GM21825 (cell line): ENCODE measurements around the gene SUSD2.
"Not testable (repeated sequence)": the region's sequence is repeated elsewhere in the genome, so short reads cannot be mapped to it uniquely, and the experiment has no call there.

ENCODE experiments used
- ATAC-seq: cut with Tn5 transposase; IDR thresholded peaks from one replicate; pipeline ENCODE4 v1.9.1; 2021; ENCODE audit warnings: mild to moderate bottlenecking, moderate library complexity; ENCODE audit not compliant: unreplicated experiment

SUSD2 gene

GRCh38 chr22:24181088-24181995 lies at the start of gene SUSD2:
Gene SUSD2 (plus strand): TSS chr22:24181487. CDS start chr22:24181520, 33 bp downstream.
- no peak for ATAC-seq

- ATAC-seq: no peak
Observed at GRCh38 chr22:24133187-24133965, 47.9 kb upstream of the SUSD2 start.

GRCh38 chr22:24134090-24134846 lies 47.0 kb upstream of the SUSD2 start:
- ATAC-seq: no peak

GRCh38 chr22:24136533-24136932 lies 44.8 kb upstream of the SUSD2 start:
- not testable (repeated sequence) for ATAC-seq

DNA sequence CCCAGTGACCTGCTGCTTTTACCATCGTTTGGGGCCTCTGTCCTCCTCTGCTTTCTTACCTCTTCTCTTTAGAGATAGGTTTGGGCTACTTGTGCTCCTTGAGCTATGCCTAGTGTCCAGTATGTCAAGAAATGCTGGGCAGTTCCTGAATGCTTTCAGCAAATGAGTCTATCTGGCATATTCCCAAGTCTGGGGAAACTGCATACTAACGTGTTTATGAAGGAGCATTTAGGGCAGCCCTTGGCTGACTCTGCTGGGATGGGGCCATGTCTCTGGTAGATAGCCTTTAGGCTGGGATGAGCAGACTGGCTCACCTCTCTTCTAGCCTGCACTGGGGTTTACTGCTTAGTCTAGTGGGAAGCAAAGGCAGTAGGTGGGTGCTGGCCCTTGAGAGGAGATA lies 43.7 kb upstream of the SUSD2 start:
- no peak for ATAC-seq

DNA sequence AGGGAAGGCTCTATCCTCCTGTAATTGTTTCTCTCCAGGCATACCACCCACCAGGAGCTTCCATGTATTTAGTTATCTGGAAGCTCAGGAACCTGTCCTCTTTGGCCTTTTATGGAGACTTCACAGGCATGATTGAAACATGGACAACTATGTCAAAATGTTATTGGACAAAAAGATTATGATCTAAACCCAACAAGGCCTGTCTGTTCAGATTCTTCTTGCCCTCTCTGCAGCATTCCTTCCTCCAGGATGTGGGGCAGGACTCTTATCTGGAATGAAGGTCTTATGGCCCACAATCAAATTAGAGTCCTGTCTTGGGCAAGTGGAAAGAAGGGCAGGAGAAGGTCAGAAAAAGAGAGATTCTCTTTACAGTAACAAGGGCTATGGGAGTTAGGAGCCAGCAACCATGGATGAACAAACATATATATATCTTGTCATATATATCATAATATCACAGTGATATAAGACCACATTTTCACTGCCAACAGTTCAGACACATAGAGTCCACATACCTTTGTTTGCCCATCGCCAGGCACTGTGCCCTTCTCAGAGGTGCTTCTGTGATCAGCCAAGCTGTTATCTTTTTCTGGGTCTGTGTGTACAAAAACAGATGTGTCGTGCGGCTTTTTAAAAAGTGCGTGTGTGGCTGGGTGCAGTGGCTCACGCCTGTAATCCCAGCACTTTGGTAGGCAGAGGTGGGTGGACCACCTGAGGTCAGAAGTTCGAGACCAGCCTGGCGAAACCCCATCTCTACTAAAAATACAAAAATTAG lies 42.5 kb upstream of the SUSD2 start:
- ATAC-seq: no peak

GRCh38 chr22:24140357-24140756 lies 40.9 kb upstream of the SUSD2 start:
- ATAC-seq: no peak

- no peak for ATAC-seq
Observed at GRCh38 chr22:24141586-24141985, 39.7 kb upstream of the SUSD2 start.

DNA sequence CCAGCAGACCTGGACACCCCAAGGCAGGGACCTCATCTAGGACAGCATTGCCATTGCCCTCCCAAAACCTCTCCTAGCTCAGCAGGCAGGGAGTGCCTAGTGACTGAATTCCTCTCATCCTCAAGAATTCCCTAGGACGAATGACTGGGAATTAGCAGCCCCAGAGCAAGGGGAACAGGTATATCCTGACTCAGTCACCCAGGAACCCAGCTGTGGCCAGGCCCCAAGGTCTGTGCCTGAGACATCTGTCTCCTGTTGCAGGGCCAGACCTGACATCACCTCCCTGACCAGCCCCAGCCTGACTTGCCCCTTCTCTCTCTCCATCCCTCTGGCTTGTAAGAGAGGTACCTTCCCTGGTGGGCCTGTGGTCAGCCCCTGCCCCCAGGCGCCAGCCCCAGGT lies 39.0 kb upstream of the SUSD2 start:
- ATAC-seq: no peak

- no peak for ATAC-seq
Observed at GRCh38 chr22:24142831-24143230, 38.5 kb upstream of the SUSD2 start.

DNA sequence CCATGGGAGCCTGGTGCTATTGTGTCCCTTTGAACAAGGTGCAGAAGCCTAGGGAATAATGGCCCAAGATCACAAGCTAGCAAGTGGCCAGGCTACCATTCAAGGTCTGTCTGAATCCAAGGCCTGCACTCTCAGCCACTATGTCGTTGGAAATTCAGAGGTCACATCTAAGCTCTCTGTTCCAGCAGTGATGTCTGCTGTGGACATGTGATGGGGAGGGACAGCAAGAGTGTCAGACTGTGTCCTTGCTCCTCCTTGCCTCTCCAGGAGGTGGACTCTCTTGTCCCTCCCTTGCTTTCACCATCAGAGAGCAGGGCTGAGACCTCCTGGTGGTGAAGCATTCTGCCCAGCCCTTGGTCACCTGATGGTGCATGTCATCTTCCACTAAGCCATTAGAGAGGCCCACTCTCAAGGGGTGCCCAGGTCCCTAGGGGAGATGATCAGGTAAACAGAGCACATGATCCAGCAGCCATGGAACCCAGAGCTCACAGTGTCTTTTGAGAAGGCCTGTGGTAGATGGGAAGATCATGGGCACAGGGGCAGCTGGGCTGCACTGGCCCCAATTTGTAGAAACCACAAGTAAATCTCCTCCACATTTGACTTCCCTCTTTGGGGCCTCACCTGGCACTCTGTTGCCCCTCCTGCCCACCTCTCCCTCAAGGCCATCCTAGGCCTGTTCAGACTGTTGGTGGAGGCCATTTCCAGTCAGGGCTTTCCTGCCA lies 37.1 kb upstream of the SUSD2 start:
- ATAC-seq: no peak

DNA sequence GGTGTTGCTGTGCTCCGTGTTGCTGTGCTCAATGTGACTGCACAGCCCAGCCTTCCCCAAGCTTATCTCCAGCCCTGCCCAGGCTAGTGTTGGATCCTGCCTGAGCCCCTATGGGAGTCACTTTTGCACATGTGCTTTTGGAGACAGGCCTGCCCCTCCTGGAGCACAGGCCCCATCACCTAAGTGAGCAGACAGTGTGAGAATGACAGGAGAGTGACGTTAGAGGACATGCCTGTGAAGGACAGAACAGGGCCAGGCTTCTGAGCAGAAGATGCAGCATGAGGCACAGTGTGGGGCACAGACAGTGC lies 36.6 kb upstream of the SUSD2 start:
- ATAC-seq: no peak

DNA sequence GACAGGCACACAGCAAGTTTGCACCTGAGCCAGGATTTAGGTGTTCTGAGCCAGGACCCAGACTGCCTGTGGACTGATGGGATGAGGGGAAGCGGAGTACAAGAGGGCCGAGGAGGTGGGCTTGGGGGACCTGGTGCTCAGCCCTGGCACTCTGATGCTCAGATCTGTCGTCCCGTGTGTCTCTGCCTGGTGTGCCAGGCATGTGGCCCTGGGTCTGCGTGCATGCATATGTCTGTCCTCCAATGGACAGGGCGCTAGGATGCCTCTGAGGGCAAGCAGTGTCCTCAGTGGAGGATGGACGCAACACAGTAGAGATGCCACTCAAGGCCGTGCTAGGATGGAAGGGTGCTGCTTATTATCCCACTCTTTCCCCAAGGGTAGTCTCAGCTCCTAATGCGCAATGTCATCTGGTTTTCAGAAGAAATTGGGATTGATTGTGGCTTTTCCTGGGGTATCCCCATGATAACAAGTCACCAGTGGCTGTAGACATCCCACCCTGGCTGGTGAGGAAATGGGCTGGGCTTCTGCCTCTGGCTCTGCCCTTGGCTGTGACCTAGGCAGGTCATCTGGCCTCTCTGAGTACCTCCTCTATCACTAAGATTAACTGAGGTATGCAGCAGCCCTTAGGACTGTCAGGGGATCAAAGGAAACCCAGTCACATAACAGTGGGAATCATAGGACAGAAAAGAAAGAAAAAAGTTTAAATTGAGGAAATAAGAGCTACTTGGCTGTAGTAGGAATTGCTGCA lies 35.7 kb upstream of the SUSD2 start:
- ATAC-seq: no peak

GRCh38 chr22:24146194-24146616 lies 35.1 kb upstream of the SUSD2 start:
- no peak for ATAC-seq

DNA sequence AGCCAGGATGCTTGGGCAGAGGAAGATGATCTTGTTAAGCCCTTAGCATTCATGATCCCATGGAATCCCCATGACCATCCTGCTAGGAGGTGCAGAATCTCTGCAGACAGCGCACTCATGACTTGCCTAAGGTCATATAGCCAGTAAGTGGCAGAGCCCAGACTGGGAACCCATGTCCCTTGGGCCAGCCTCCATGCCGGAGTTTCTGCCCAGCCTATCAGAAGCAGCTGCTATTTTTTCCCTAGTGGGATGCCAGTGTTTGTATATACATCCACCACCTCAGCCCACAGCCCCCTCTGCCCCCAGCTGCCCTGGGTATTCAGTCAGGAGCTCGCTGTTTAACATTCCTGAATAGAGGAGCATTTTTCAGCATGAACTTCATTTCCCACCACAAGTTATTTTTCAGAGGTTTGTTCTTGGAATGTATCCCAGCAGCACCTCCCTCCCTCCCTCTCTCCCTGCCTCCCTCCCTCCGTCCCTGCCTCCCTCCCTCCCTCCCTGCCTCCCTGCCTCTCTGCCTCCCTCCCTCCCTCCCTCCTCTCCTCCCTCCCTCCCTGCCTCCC lies 34.4 kb upstream of the SUSD2 start:
- no peak for ATAC-seq

GRCh38 chr22:24147666-24148065 lies 33.6 kb upstream of the SUSD2 start:
- ATAC-seq: no peak

DNA sequence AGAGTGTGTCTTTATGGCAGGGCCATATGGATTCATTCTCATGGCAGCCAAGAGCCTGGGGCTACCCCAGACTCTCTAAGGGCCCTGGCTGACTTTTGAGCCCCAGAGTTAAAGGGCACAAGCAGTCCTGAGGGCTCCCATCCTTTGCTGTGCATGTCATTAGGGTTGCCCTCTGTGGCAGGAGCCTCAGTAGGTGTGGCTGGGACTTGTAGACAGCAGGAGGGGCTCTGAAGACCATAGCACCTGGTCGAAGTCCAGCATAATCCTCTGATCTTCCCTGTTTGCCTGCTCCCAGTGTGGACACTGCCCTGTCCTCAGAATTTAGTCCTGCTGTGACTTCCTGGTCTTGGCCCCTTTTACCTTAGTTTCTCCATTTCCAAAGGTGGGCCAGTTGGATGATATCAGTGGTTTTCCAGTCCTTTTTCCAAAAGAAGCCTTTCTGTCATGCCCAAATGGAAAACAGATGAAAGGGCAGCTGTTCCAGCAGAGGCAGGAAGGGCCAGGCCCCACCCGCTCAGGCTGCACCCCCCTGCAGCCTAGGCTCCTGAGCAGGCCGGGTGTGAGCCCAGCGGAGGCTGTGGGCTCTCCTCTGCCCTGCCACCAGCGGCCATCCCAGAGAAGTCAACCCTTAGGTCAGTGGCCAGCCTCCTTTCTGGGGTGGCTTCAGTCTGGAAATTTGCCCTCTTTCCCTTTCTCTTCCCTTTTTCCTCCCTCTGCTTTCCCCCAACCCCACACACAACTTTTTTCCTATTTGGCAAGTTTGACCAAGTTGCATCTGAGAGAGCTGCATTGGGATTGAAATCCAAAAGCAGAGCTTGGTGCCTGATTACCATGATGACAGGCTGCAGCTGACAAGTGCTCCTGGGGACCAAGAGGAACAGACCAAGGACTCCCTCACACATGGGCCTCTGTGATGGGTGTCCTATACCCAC lies 32.8 kb upstream of the SUSD2 start:
- no peak for ATAC-seq

GRCh38 chr22:24149198-24149590 lies 32.1 kb upstream of the SUSD2 start:
- ATAC-seq: no peak
